Endodermal cell (in vitro differentiated cells): ENCODE results near the gene CIAO2B. TPM values are rescaled to one million over a fixed set of nuclear protein-coding genes. Genes with fewer than 3 reads are reported as not detected.

Experiments
- DNase-seq: peaks from one replicate; pipeline ENCODE4 v3.0.0-alpha.2; 2017
- H3K27ac ChIP-seq: 2 replicates; pipeline ENCODE4 v1.5.1; 2013; ENCODE audit warnings: mild to moderate bottlenecking, low read depth, low read length, moderate library complexity
- H3K27me3 ChIP-seq: 2 replicates; pipeline ENCODE4 v1.6.1; 2013; ENCODE audit warnings: mild to moderate bottlenecking, low read length, moderate library complexity; ENCODE audit not compliant: insufficient read depth, control insufficient read depth, poor library complexity, severe bottlenecking
- H3K36me3 ChIP-seq: 2 replicates; pipeline ENCODE4 v1.7.0; 2013; ENCODE audit warnings: mild to moderate bottlenecking, low read length, moderate library complexity; ENCODE audit not compliant: control insufficient read depth, insufficient read depth
- H3K4me1 ChIP-seq: one replicate; pipeline ENCODE4 v1.7.0; 2013; ENCODE audit warnings: low read length; ENCODE audit not compliant: control insufficient read depth, insufficient read depth
- H3K4me3 ChIP-seq: 2 replicates; pipeline ENCODE4 v1.5.1; 2013; ENCODE audit warnings: mild to moderate bottlenecking, low read length, moderate library complexity
- H3K9ac ChIP-seq: 2 replicates; pipeline ENCODE4 v1.6.1; 2013; ENCODE audit warnings: mild to moderate bottlenecking, low read length, moderate library complexity; ENCODE audit not compliant: poor library complexity, severe bottlenecking; ENCODE audit errors: extremely low read depth
- H3K9me3 ChIP-seq: 2 replicates; pipeline ENCODE4 v1.6.1; 2013; ENCODE audit warnings: mild to moderate bottlenecking, low read length, moderate library complexity; ENCODE audit not compliant: control insufficient read depth
- H3K27ac Mint-ChIP-seq: 2 replicates; pipeline ENCODE4 v1.8.0; 2020; ENCODE audit warnings: mixed read lengths
- H3K27me3 Mint-ChIP-seq: 2 replicates; pipeline ENCODE4 v1.8.0; 2021; ENCODE audit warnings: mild to moderate bottlenecking, mixed read lengths; ENCODE audit not compliant: insufficient read depth
- H3K36me3 Mint-ChIP-seq: 2 replicates; pipeline ENCODE4 v1.8.0; 2020; ENCODE audit warnings: low read depth, mixed read lengths
- H3K4me1 Mint-ChIP-seq: 2 replicates; pipeline ENCODE4 v1.8.0; 2020; ENCODE audit warnings: mixed read lengths
- H3K4me3 Mint-ChIP-seq: 2 replicates; pipeline ENCODE4 v1.8.0; 2020; ENCODE audit warnings: mild to moderate bottlenecking, moderate library complexity, mixed read lengths
- H3K9me3 Mint-ChIP-seq: 2 replicates; pipeline ENCODE4 v1.8.0; 2020; ENCODE audit warnings: mild to moderate bottlenecking, mixed read lengths
- CTCF ChIP-seq: fragments of 200-600 bp; sonication (generic); conservative IDR thresholded peaks from 2 replicates; pipeline ENCODE4 v1.5.0; 2021; ENCODE audit warnings: antibody characterized with exemption, mild to moderate bottlenecking
- WGBS, 2 experiments: methylation state at CpG; one replicate each; pipeline versions ENCODE4 v1.1.5 to v1.1.7; 2013; ENCODE audit warnings: missing lambda C conversion rate in 2 of 2, mixed read lengths in 1 of 2; ENCODE audit not compliant: insufficient coverage in 1 of 2, insufficient read length in 1 of 2; 5-methylcytosine and 5-hydroxymethylcytosine counted together
- total RNA-seq, 2 donors: library from RNA; stranded (reverse); fragmentation: NEBNext Ultra II Directional in 1 of 2; extraction: Animal tissue kit (Norgen Biotek cat#: 25700) in 1 of 2; gene quantifications; 2 replicates in 1 of 2; 3 replicates in 1 of 2; pipeline ENCODE4 v1.2.1, GENCODE V29; 2021

The CIAO2B gene
- total RNA-seq, 2 donors from 2014 or later: 70.2 to 87.7 TPM

- Histone ChIP-seq H3K4me3 (no peak overlapping the region), H3K4me1 (no peaks in the 10 kb centered on the region), H3K9me3 (no peaks in the 10 kb centered on the region), H3K27ac (no peak overlapping the region), H3K27me3 (peaks cover 13% of the 10 kb centered on the region), H3K36me3 (no peaks in the 10 kb centered on the region), H3K9ac (no peak overlapping the region)
- DNase-seq: no peak
- 90% methylated on average over 5 to 7 of the region's 7 CpGs for WGBS, 2 experiments
- H3K27me3 Mint-ChIP-seq: peaks cover 32% of the 10 kb centered on the region
- H3K27ac Mint-ChIP-seq: no peak overlapping the region
- TF ChIP-seq CTCF: no peak
- H3K9me3 Mint-ChIP-seq: no peaks in the 10 kb centered on the region
- H3K4me1 Mint-ChIP-seq: no peaks in the 10 kb centered on the region
- no peak overlapping the region for H3K4me3 Mint-ChIP-seq
- H3K36me3 Mint-ChIP-seq: no peaks in the 10 kb centered on the region
Observed at GRCh38 chr16:66914541-66914940, 19.7 kb downstream of the CIAO2B start.

GRCh38 chr16:66913711-66914110 is 20.5 kb downstream of the CIAO2B start:
- no peak overlapping the region for H3K27ac ChIP-seq
- peaks cover 18% of the 10 kb centered on the region for H3K27me3 ChIP-seq
- H3K4me1 Mint-ChIP-seq: no peaks in the 10 kb centered on the region
- peaks cover 30% of the 10 kb centered on the region for H3K27me3 Mint-ChIP-seq
- H3K36me3 ChIP-seq: no peaks in the 10 kb centered on the region
- H3K4me1 ChIP-seq: no peaks in the 10 kb centered on the region
- H3K4me3 ChIP-seq: no peak overlapping the region
- H3K9me3 Mint-ChIP-seq: no peaks in the 10 kb centered on the region
- H3K9me3 ChIP-seq: no peaks in the 10 kb centered on the region
- TF ChIP-seq CTCF: no peak
- H3K4me3 Mint-ChIP-seq: no peak overlapping the region
- no peaks in the 10 kb centered on the region for H3K36me3 Mint-ChIP-seq
- DNase-seq: no peak
- 63 to 83% methylated on average over 4 of the region's 4 CpGs for WGBS, 2 experiments
- no peak overlapping the region for H3K27ac Mint-ChIP-seq
- H3K9ac ChIP-seq: no peak overlapping the region

GRCh38 chr16:66913081-66913480 is 21.1 kb downstream of the CIAO2B start:
- Histone ChIP-seq H3K4me1 (no peaks in the 10 kb centered on the region), H3K27me3 (peaks cover 25% of the 10 kb centered on the region), H3K9me3 (no peaks in the 10 kb centered on the region), H3K27ac (no peak overlapping the region), H3K9ac (no peak overlapping the region), H3K4me3 (no peak overlapping the region), H3K36me3 (no peaks in the 10 kb centered on the region)
- Mint-ChIP-seq H3K4me3 (no peak overlapping the region), H3K9me3 (no peaks in the 10 kb centered on the region), H3K36me3 (no peaks in the 10 kb centered on the region), H3K27ac (no peak overlapping the region), H3K4me1 (no peaks in the 10 kb centered on the region), H3K27me3 (peaks cover 36% of the 10 kb centered on the region)
- TF ChIP-seq CTCF: peak; percentile 61
- peak; percentile 88 for DNase-seq
- 48 to 56% methylated on average over 8 to 10 of the region's 10 CpGs for WGBS, 2 experiments
